8988T (cell line): ENCODE data around the gene FBXW4.

ENCODE experiments used
- DNase-seq: peaks from one replicate; pipeline ENCODE4 v3.0.0; 2011

Gene FBXW4

DNA sequence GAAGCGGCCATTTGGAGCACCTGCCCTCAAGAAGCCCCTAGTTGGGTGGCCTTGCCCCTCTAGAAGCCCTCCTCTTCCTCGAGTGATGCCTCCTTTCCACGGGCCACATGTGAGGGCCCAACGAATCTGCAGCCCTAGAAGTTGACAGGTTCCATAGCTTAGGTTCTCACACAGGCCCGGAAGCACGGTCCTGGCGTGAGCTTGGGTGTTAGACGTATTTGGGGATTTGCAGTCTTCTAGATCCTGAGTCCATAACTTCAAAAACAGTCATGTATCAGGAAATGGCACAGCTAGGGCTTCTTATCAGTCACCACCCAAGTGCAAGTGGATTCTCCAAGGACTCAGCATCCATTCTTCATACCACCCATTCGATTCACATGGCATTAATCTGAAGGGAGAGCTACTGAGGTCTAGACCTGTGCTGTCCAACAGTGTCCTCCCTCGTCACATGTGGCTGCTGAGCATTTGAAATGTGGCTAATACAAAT is 477 bp upstream of the FBXW4 start:
- DNase-seq, result peak; percentile 15

GRCh38 chr10:101693978-101694673 is 844 bp downstream of the FBXW4 start:
- DNase-seq, result peak; percentile 58

- DNase-seq, result peak; percentile 41
These were observed 1.4 kb downstream of the FBXW4 start for GRCh38 chr10:101693651-101693977.

DNA sequence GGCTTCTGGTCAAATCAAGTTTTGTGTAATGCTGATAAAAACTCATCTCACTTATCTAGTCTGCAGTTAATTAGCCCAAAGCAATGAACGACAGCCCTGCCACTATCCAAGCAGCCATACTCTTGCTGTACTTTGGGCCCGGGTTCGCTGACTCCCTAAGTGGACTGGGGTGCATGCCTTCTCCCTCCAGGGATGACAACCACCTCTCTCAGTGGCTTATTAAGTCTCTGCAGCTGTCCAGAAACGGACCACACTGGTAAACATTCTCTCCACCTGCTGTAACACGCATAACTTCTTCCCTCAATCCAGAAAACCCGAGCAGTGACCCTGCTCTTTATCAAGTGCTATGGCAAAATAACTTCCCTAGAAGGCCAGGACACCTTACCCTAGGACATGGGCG is 3.9 kb downstream of the FBXW4 start:
- DNase-seq, result no peak

- no peak for DNase-seq
These were observed 4.5 kb downstream of the FBXW4 start for GRCh38 chr10:101690461-101690860.

- DNase-seq, result no peak
These were observed 7.8 kb downstream of the FBXW4 start for GRCh38 chr10:101687071-101687658.

DNA sequence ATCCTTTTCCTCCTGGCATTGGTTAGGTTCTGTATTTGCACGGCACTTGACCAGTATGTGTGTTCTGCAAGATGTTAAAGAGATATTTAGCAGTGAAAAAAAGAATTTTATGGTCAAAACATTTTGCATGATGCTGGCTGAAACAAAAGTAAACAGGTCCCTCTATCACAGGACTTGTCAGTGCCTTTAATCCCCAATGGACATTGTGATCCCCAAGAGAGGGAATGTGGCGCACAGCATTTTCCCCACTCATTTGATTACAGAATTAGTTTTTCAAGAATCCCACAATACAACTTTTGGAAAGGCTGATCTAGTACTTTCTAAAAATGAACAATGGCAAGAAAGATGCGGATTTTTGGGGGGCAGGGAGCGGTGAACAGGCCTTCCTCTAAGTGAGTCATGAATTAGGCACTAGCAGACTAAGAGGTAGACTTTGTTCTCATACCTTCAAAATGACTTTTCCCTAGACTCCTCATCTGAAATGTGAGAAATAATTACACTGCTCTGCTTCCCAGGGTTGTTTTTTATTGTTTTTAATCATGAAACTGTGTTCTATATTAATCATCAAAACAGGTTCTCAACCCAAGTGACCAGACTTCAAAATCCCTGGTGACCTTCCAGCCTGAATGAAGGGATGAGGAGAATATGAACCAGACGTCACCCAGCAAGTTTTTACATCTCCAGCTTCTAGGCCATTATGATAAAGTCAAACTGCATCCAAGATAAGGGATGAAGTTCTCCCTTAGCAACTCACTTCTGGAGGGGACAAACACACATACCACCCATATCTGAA is 8.6 kb downstream of the FBXW4 start:
- DNase-seq, result no peak

DNA sequence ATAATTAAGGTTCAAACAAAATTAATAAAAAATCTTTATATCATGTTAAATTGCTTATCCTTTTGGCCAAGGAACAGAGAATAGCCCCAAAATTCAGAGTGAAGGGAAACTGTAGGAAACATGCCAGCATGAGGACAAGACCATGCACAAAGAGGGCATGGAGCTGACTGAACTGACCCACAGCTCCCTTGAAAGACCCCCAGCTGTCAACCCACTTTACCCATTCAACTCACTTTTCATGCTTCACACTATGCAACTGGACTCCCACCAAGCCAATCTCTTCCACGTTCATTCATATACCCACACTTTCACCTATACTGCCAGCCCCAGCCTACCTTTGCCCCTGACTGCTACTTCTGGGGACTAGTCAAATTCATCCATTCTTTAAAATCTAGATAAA is 10.2 kb downstream of the FBXW4 start:
- DNase-seq, result no peak

GRCh38 chr10:101683276-101683675 is 11.7 kb downstream of the FBXW4 start:
- no peak for DNase-seq

DNA sequence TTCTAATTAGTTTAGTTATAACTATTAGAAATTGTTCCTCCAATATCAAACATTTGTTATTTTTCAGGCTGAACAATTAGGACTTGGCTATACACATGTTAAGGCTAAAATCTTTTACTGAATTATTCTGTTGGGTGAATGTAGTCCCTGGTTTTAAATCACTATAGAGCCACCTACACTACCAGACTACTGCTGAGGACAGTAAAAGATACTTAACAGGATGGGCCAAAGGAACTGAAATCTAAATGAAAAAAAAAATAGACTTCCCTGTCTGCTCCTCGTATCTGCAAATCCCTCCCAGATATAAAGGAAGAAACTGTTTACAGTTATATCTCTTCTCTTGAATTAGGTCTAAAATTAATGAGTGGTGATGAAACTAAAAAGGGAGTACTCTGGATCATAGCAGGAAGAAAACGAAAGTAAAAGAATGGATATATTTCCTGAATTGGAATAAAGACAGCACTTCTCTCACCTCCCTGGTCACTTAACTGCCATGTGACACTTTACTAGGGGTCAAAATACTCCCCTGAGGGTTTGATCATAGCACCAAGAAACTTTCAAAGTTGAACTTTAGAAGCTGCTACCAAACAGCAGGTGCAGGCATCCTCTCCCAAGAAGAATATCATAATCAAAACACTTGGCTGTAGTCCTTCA is 12.7 kb downstream of the FBXW4 start:
- DNase-seq, result no peak

DNA sequence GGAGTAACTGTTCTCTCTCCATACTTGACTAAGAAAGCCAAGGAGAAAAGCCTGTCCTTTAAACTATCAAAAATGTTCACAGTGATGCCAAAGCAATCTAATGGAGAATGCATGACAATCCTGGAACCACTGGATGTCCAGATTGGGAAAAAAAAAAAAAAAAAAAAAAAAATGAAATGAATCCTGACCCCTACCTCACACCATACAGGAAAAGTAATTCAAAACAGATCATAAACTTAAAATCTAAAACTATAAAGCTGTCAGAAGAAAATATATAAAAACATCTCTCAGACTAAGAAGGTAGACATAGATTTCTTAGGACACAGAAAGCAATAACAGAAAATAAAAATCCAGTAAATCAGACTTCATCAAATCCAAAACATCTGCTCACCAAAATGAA is 18.4 kb downstream of the FBXW4 start:
- DNase-seq, result no peak

DNA sequence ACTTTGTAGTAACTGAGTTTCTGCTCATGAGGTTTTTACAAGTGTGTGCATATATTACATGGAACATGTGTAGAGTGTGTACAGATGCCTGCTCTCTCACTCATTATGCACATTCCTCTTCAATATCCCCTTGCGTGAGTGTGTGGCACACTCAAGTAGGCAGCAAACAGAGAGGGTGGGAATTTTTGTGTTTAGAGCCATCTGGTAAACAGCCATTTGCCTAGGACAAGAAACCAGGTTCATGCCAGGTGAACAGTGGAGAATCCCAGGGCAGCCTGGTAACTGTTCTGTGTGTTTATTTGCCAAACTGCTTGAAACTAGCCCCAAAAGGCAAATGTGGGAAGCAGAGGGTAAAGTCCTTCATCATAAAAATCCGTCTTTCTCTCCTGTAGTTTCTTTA is 19.9 kb downstream of the FBXW4 start:
- no peak for DNase-seq

DNA sequence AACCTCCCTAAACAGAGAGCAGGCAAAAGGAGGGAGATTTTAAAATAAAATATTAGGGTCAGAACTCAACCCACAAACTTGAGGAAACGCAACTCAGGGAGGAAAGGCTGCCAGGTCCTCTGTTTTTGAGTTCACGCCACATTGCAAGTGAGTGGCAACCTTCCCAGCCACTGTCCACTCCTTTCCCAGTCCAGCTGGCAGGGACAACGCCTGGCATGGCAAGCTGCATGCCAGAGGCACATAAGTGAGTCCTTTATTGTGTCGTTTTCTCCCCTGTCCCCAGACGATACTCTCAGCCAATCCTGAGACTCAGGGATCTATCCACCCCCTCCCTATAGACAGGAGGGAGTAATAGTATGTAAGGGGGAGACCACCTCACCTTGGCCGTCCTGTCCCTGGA is 22.4 kb downstream of the FBXW4 start:
- DNase-seq, result no peak

DNA sequence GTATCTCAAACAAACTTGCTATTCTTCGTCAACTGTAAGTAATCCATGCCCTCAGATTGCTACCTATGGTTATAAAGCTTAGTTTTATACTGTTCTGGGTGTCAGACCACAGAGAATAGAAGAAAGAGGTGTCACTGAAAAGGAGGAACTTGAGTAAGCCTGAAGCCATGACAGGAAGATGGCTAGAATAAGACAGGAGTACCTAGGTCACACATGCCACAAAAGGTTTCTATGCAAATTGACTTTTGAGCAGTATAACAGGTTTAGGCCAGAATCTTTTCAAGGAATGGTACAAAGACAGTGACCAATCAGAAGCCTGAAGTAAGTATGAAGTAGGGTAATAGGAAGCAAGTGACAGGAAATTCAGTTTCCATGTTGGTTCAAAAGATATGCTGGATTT is 23.5 kb downstream of the FBXW4 start:
- DNase-seq, result no peak

DNA sequence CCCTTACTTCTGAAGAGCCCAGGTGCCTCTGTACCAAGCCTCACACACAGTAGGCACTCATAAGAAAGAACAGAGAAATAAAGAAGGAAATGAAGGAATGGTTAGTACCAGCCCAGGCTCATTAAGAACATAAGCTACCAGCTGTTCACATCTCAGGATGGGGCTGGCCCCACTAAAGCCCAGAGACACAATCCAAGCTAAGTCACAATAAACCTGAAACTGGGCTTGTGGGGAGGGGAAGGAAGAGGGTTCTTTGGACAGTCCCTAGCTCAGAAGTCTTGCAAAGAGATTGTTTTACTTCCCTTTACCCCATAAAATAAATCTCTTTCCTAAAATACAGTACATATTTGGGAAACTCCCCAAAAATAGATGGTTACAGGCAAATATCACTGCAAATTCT is 24.3 kb downstream of the FBXW4 start:
- no peak for DNase-seq

GRCh38 chr10:101669181-101669580 is 25.8 kb downstream of the FBXW4 start:
- no peak for DNase-seq

GRCh38 chr10:101668566-101668965 is 26.4 kb downstream of the FBXW4 start:
- DNase-seq, result no peak

- DNase-seq, result no peak
These were observed 28.9 kb downstream of the FBXW4 start for GRCh38 chr10:101666083-101666482.

GRCh38 chr10:101663097-101663496 is 31.9 kb downstream of the FBXW4 start:
- no peak for DNase-seq

DNA sequence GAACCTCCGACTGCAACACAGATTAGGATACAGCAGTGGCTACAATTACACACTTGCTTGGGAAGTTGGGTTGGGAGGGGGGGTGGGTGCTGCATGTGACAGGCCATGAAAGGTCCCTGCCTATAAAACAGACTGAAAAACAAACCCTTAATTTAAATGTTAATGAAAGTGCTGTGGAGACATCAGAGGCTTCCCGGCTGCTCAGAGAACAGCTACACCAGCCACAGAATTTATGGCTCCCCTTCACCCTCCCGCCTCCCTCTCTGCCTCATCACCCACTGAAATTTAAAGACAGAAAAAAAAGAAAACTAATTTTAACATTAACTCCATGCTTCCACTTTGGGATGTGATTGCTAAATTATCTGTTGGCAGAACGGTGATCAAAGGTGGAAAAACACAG is 34.7 kb downstream of the FBXW4 start:
- DNase-seq, result no peak

DNA sequence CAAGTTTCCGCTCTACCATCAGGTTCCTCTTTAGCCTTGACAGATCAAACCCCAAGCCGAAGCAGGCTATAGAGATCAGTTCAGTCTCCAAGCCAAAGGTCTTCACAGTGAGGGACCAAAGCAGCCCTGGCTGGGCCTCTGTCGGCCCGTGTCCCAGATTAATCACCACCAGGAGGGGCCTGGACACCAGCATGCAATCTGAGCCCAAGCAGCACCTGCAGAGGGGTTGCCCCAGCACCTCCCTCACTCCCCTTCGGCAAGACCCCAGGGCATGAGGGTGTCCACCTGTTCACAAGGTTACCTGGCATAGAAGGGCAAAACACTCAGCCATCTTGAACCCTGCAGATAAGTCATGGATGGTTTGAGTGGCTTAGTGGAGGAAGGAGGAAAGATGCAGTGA is 36.0 kb downstream of the FBXW4 start:
- no peak for DNase-seq

DNA sequence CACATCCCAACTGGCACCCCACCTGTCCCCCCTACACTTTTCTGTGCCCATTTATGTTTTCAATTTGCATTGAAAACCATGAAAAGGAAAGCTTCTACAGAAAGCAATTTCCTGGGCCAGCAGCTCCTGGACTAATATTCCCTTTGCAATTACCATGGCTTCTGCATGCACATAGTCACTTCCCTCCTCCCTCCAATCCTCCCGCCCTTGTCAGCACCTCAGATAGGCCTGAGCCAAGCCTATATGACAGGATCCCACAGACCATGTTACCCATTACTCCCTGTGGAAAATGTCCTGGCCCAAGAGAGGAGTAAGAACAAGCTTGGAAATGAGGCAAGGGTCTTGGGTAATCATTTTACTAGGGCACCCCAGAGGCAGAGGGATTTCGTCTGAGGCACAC is 38.1 kb downstream of the FBXW4 start:
- no peak for DNase-seq

DNA sequence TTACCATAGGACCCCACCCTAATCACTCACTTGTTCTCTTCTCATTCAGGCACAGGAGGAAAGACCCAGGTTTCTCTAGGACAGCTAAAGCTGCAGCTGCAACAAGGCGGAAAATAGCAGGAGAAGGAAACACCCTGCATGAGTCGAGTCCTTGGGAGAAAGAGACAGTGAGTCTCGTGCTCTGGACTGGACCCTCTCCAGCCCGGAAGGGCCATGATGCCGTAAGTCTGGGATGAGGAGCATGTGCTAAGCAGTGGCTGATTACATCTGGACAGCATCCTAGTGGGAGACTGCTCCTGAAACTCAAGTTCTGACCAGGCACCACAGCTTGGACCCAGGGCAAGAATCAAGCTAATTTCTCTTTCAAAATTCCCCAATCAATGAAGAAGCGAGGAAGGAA is 39.4 kb downstream of the FBXW4 start:
- DNase-seq, result no peak

DNA sequence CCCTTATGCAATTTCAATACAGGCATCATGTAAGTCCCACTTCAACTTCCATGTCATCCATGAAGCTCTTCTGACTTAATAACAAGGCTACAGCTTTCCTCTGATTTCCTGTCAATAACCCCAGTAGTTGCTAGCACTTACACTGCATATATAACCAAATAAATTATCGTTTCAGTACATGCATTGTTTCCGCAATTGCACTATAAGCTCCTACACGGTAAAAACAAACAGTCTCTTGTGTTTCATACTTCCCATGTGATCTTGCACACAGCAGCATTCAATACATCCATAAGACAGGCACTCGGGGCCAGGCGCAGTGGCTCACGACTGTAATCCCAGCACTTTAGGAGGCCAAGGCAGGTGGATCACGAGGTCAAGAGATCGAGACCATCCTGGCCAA is 41.4 kb downstream of the FBXW4 start:
- no peak for DNase-seq
